GM12801 (cell line): ENCODE measurements around the gene DMD.

Experiments used
- CTCF ChIP-seq: IDR thresholded peaks from one replicate; pipeline ENCODE4 v1.5.1; 2011; ENCODE audit warnings: control low read depth; ENCODE audit not compliant: insufficient read length; ENCODE audit errors: extremely low read depth

Gene DMD

DNA sequence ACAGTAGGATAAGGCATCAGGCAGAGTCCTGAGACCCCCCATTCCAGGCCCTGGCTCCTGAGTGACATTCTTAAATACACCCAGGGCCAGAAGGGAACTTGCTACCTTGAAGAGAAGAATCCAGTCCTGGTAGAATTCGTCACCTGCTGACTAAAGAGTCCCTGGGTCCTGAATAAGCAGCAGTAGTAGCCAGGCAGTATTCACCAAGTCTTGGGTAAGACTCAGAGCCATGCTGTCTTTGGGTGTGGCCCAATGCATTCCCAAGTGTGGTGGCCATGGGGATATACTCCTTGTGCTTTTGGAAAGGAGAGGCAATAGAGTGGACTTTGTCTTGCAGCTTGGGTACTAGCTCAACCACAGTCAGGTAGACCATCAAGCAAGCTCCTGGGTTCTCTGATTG, 359.1 kb downstream of the DMD start:
- TF ChIP-seq CTCF = no peak

DNA sequence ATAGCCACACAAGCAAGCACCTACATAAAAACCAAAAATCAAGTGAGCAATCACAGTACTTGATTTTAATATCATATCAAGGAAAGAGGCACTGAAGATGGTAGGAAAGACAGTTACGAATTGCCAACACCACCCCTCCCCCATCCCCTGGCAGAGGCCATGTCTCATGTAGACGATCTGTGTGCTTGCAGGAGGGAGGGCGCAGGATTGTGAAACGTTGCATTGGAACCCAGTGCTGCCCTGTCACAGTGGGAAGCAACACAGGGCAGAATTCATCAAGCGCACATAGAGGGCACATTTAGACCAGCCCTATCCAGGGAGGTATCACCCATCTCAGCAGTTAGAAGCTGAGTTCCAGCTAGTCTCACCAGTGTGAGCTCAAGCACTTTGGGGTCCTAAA, 359.8 kb downstream of the DMD start:
- no peak for TF ChIP-seq CTCF

GRCh38 chrX:32847921-32848320, 363.4 kb downstream of the DMD start:
- TF ChIP-seq CTCF = no peak

GRCh38 chrX:32842053-32842452, 369.3 kb downstream of the DMD start:
- no peak for TF ChIP-seq CTCF

DNA sequence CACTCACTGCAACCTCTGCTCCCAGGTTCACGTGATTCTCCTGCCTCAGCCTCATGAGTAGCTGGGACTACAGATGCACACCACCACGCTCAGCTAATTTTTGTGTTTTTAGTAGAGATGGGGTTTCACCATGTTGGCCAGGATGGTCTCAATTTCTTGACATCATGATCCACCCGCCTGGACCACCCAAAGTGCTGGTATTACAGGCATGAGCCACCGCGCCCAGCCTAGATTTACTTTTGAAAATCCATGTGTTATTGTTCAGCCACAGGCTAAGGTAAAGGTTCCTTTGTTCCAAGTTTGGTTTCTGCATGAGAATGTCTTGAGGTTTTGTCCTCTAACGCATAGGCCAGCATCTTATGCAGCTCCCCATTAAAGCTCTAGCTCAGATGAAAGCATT, 371.6 kb downstream of the DMD start:
- TF ChIP-seq CTCF = no peak

DNA sequence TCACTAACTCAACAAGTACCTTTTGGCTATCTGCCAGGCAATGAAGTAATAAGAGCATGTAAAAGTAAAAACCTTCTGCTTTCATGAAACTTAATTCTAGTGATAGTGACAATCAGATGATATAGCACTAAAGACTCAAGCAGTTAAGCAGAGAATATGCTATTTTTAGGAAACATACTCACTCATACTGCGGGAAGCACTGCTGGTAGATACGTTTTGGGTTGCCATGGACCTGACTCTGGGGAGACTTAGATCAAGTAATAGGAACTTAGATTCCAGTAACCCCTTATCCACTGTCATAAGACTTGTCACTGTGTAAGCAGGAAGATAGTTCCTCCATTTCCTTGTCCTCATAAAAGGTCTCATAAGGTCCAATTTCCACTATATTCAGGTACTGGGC, 386.3 kb downstream of the DMD start:
- no peak for TF ChIP-seq CTCF

DNA sequence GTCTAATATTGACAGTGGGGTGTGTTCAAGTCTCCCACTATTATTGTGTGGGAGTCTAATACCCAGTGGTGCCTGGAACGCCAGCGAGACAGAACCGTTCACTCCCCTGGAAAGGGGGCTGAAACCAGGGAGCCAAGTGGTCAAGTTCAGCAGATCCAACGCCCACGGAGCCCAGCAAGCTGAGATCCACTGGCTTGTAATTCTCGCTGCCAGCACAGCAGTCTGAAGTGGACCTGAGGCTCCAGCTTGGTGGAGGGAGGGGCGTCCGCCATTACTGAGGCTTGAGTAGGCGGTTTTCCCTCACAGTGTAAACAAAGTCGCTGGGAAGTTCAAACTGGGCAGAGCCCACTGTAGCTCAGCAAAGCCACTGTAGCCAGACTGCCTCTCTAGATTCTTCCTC, 407.3 kb downstream of the DMD start:
- TF ChIP-seq CTCF = no peak

GRCh38 chrX:32798990-32799389, 412.4 kb downstream of the DMD start:
- no peak for TF ChIP-seq CTCF
